Measurements from ENCODE around the gene MROH8.

The MROH8 gene

GRCh38 chr20:37178839-37179682, at the start of gene MROH8, which contains the start of gene RPN2:
Gene MROH8 (minus strand): TSS chr20:37179548.
Gene RPN2 (plus strand): TSS chr20:37179330. CDS start chr20:37179357, 27 bp downstream.
- DNase-seq (ENCODE audit: low read depth in 1 of 2, low spot score in 1 of 2) = peak; percentile 88 to 91

GRCh38 chr20:37228656-37229055, 49.3 kb upstream of the MROH8 start:
- DNase-seq (ENCODE audit: low read depth in 1 of 2, low spot score in 1 of 2) = no peak

- no peak for DNase-seq (ENCODE audit: low read depth in 1 of 2, low spot score in 1 of 2)
Measured at GRCh38 chr20:37228082-37228481, 48.7 kb upstream of the MROH8 start.

- no peak for DNase-seq (ENCODE audit: low read depth in 1 of 2, low spot score in 1 of 2)
Measured at GRCh38 chr20:37226889-37227288, 47.5 kb upstream of the MROH8 start.

GRCh38 chr20:37225146-37225545, 45.8 kb upstream of the MROH8 start:
- DNase-seq (ENCODE audit: low read depth in 1 of 2, low spot score in 1 of 2) = no peak

- DNase-seq (ENCODE audit: low read depth in 1 of 2, low spot score in 1 of 2) = no peak
Measured at GRCh38 chr20:37223053-37223452, 43.7 kb upstream of the MROH8 start.

- no peak for DNase-seq (ENCODE audit: low read depth in 1 of 2, low spot score in 1 of 2)
Measured at GRCh38 chr20:37222086-37222485, 42.7 kb upstream of the MROH8 start.

GRCh38 chr20:37220731-37221130, 41.4 kb upstream of the MROH8 start:
- DNase-seq (ENCODE audit: low read depth in 1 of 2, low spot score in 1 of 2) = no peak

- DNase-seq (ENCODE audit: low read depth in 1 of 2, low spot score in 1 of 2) = no peak
Measured at GRCh38 chr20:37219751-37220668, 40.7 kb upstream of the MROH8 start.

- no peak for DNase-seq (ENCODE audit: low read depth in 1 of 2, low spot score in 1 of 2)
Measured at GRCh38 chr20:37218976-37219375, 39.6 kb upstream of the MROH8 start.

- no peak for DNase-seq (ENCODE audit: low read depth in 1 of 2, low spot score in 1 of 2)
Measured at GRCh38 chr20:37218441-37218840, 39.1 kb upstream of the MROH8 start.

- no peak for DNase-seq (ENCODE audit: low read depth in 1 of 2, low spot score in 1 of 2)
Measured at GRCh38 chr20:37209661-37210314, 30.4 kb upstream of the MROH8 start.

- DNase-seq (ENCODE audit: low read depth in 1 of 2, low spot score in 1 of 2) = no peak
Measured at GRCh38 chr20:37209193-37209592, 29.8 kb upstream of the MROH8 start.

GRCh38 chr20:37207171-37207570, 27.8 kb upstream of the MROH8 start:
- DNase-seq (ENCODE audit: low read depth in 1 of 2, low spot score in 1 of 2) = no peak

GRCh38 chr20:37205794-37206193, 26.4 kb upstream of the MROH8 start:
- DNase-seq (ENCODE audit: low read depth in 1 of 2, low spot score in 1 of 2) = no peak

GRCh38 chr20:37205130-37205529, 25.8 kb upstream of the MROH8 start:
- DNase-seq (ENCODE audit: low read depth in 1 of 2, low spot score in 1 of 2) = no peak

GRCh38 chr20:37204056-37204455, 24.7 kb upstream of the MROH8 start:
- no peak for DNase-seq (ENCODE audit: low read depth in 1 of 2, low spot score in 1 of 2)

- DNase-seq (ENCODE audit: low read depth in 1 of 2, low spot score in 1 of 2) = no peak
Measured at GRCh38 chr20:37202267-37202943, 23.1 kb upstream of the MROH8 start.

- DNase-seq (ENCODE audit: low read depth in 1 of 2, low spot score in 1 of 2) = no peak
Measured at GRCh38 chr20:37201827-37202162, 22.4 kb upstream of the MROH8 start.

- no peak for DNase-seq (ENCODE audit: low read depth in 1 of 2, low spot score in 1 of 2)
Measured at GRCh38 chr20:37200926-37201826, 21.8 kb upstream of the MROH8 start.

Measured in stimulated activated CD4-positive, alpha-beta T cell treated with anti-CD3 and anti-CD28 coated beads, Interleukin-15, amount 100 ng/mL, for 1 hour (primary cell).